Measurements from ENCODE around the gene CNTNAP5. TPM values are rescaled to one million over a fixed set of nuclear protein-coding genes. Genes with fewer than 3 reads are reported as not detected.

CNTNAP5 gene
- total and polyA plus RNA-seq, 2 donors (not counting 3 experiments of a cell fraction or from before 2014, with no cell fraction given), result not detected

- Histone ChIP-seq H2AFZ (ENCODE audit: low read depth, low read length) (no peak overlapping the region), H3K9ac (replicated peaks; ENCODE audit: extremely low read depth, insufficient read depth, low read length) (no peak overlapping the region), H4K20me1 (replicated peaks; ENCODE audit: control insufficient read depth, extremely low read depth, insufficient read depth, low read length) (no peaks in the 10 kb centered on the region), H3K36me3 (ENCODE audit: control insufficient read depth in 2 of 2, extremely low read depth in 1 of 2, insufficient read depth in 2 of 2, low read length in 2 of 2) (no peaks in the 10 kb centered on the region), H3K9me3 (replicated peaks; ENCODE audit: control insufficient read depth, insufficient read depth, low read length) (peaks cover 4% of the 10 kb centered on the region), H3K79me2 (ENCODE audit: control insufficient read depth, insufficient read depth, low read length) (no peaks in the 10 kb centered on the region), H3K27me3 (ENCODE audit: control insufficient read depth in 2 of 2, insufficient read depth in 2 of 2, low read length in 2 of 2) (no peaks in the 10 kb centered on the region), H3K4me1 (ENCODE audit: control insufficient read depth, extremely low read depth, insufficient read depth, low read length) (no peaks in the 10 kb centered on the region), H3K4me3 (replicated peaks in 1 of 3; ENCODE audit: insufficient read depth in 1 of 3, low read depth in 1 of 3, low read length in 3 of 3) (no peak overlapping the region), H3K4me2 (ENCODE audit: insufficient read depth, low read length) (no peak overlapping the region), H3K27ac (ENCODE audit: insufficient read depth, low read depth, low read length) (no peak overlapping the region), H3K9me1 (replicated peaks; ENCODE audit: control insufficient read depth, extremely low read depth, insufficient read depth, low read length) (no peaks in the 10 kb centered on the region)
- POLR2A ChIA-PET, result no interaction called here
- CTCF ChIA-PET, result no interaction called here
- dilution Hi-C loops (cut with MboI; ENCODE audit: extremely low pct_ligation_motif_present, low sequenced_read_pairs), result no loop called here
- TF ChIP-seq EZH2 (IDR thresholded peaks at IDR 0.05; ENCODE audit: borderline replicate concordance, low read depth, low read length, severe bottlenecking) (no peak), GATA2 (IDR thresholded peaks at IDR 0.05; ENCODE audit: insufficient read depth, insufficient read length, low read depth, low read length) (no peak), MYC (IDR thresholded peaks at IDR 0.05; ENCODE audit: low read depth, low read length) (no peak), MAX (IDR thresholded peaks at IDR 0.05; ENCODE audit: insufficient read depth, insufficient read length) (no peak), JUN (IDR thresholded peaks at IDR 0.05; ENCODE audit: borderline replicate concordance, insufficient read depth, insufficient read length, low read depth) (no peak)
- FAIRE-seq (no peak), DNase-seq (ENCODE audit: low read depth, low spot score) (no peak)
- BruUV-seq (replicated peaks), result no TSS peak
- intact Hi-C loops (cut with micrococcal nuclease), result no loop called here
Measured at GRCh38 chr2:124693156-124693555, 668.1 kb downstream of the CNTNAP5 start.

DNA sequence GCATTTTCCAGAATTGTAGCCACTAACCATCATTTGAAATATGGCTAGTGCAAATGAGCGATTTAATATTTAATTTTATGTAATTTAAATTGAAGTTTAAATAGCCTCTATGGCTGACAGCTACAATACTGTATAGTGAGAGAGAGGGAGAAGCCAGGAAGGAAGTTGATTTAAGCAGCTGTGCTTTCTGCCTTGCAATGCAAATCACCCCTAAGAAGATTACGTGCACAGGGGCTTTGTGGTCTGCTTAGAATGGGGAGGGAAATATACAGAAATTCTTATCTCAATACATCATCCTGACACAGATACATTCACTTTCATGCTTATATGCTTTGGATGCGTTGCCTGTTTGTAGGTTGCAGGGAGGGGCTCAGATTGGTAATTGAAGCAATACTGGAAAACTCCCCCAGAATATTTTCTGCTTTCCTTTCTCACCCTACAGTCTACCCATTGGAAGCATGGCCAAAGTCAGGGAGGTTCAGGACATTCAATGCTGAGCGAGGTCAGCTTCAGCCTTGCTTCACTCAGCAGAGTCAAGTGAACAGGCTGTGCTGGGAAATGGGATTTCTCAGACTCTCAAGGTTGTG lies 674.0 kb downstream of the CNTNAP5 start:
- H3K27ac ChIP-seq (ENCODE audit: insufficient read depth, low read depth, low read length), result no peak overlapping the region
- FAIRE-seq (no peak), DNase-seq (ENCODE audit: low read depth, low spot score) (no peak)
- peaks cover 7% of the 10 kb centered on the region for H3K9me3 ChIP-seq (replicated peaks; ENCODE audit: control insufficient read depth, insufficient read depth, low read length)
- ChIA-PET POLR2A (no interaction called here), CTCF (no interaction called here)
- H3K9ac ChIP-seq (replicated peaks; ENCODE audit: extremely low read depth, insufficient read depth, low read length), result no peak overlapping the region
- no peaks in the 10 kb centered on the region for H3K4me1 ChIP-seq (ENCODE audit: control insufficient read depth, extremely low read depth, insufficient read depth, low read length)
- dilution Hi-C loops (cut with MboI; ENCODE audit: extremely low pct_ligation_motif_present, low sequenced_read_pairs), result no loop called here
- no peaks in the 10 kb centered on the region for H4K20me1 ChIP-seq (replicated peaks; ENCODE audit: control insufficient read depth, extremely low read depth, insufficient read depth, low read length)
- intact Hi-C loops (cut with micrococcal nuclease), result no loop called here
- no peaks in the 10 kb centered on the region for H3K9me1 ChIP-seq (replicated peaks; ENCODE audit: control insufficient read depth, extremely low read depth, insufficient read depth, low read length)
- TF ChIP-seq FOS (IDR thresholded peaks at IDR 0.05; ENCODE audit: borderline replicate concordance, insufficient read depth, low read length) (no peak), CTCF (IDR thresholded peaks at IDR 0.05; ENCODE audit: extremely low read depth in 1 of 2, insufficient read depth in 1 of 2, low read depth in 1 of 2, low read length in 2 of 2) (no peak), JUN (IDR thresholded peaks at IDR 0.05; ENCODE audit: borderline replicate concordance, insufficient read depth, insufficient read length, low read depth) (no peak), GATA2 (IDR thresholded peaks at IDR 0.05; ENCODE audit: insufficient read depth, insufficient read length, low read depth, low read length) (no peak), POLR2AphosphoS5 (IDR thresholded peaks at IDR 0.05; ENCODE audit: insufficient read depth, low read depth, low read length) (no peak), EZH2 (IDR thresholded peaks at IDR 0.05; ENCODE audit: borderline replicate concordance, low read depth, low read length, severe bottlenecking) (no peak), MYC (IDR thresholded peaks at IDR 0.05; ENCODE audit: low read depth, low read length) (no peak), MAX (IDR thresholded peaks at IDR 0.05; ENCODE audit: insufficient read depth, insufficient read length) (no peak), POLR2A (IDR thresholded peaks at IDR 0.05; ENCODE audit: low read depth, low read length) (no peak)
- H3K27me3 ChIP-seq (ENCODE audit: control insufficient read depth in 2 of 2, insufficient read depth in 2 of 2, low read length in 2 of 2), result no peaks in the 10 kb centered on the region
- no peaks in the 10 kb centered on the region for H3K79me2 ChIP-seq (ENCODE audit: control insufficient read depth, insufficient read depth, low read length)
- H3K4me2 ChIP-seq (ENCODE audit: insufficient read depth, low read length), result no peak overlapping the region
- no peak overlapping the region for H2AFZ ChIP-seq (ENCODE audit: low read depth, low read length)
- H3K4me3 ChIP-seq (replicated peaks in 1 of 3; ENCODE audit: insufficient read depth in 1 of 3, low read depth in 1 of 3, low read length in 3 of 3), result no peak overlapping the region
- no peaks in the 10 kb centered on the region for H3K36me3 ChIP-seq (ENCODE audit: control insufficient read depth in 2 of 2, extremely low read depth in 1 of 2, insufficient read depth in 2 of 2, low read length in 2 of 2)
- no TSS peak for BruUV-seq (replicated peaks)

Measured in endothelial cell of umbilical vein (primary cell).